Liver (tissue), 9 donors: ENCODE results near the gene CDCA5. TPM values are rescaled to one million over a fixed set of nuclear protein-coding genes. Genes with fewer than 3 reads are reported as not detected.

Experiments
- DNase-seq: peaks from one replicate; pipeline ENCODE4 v3.0.0-alpha.2; 2017; ENCODE audit warnings: low spot score
- H3K27ac ChIP-seq, 2 donors: one replicate each; pipeline ENCODE4 v1.7.0; 2013; ENCODE audit warnings: inconsistent platforms in 2 of 2, low read length in 2 of 2, control low read depth in 1 of 2, low read depth in 1 of 2, mild to moderate bottlenecking in 1 of 2
- H3K27me3 ChIP-seq, 4 donors: one replicate each; pipeline versions ENCODE4 v1.6.1 to v1.7.0; 2013; ENCODE audit warnings: low read length in 3 of 4, inconsistent platforms in 1 of 4, mild to moderate bottlenecking in 1 of 4, moderate library complexity in 1 of 4; ENCODE audit not compliant: control insufficient read depth in 4 of 4, insufficient read depth in 4 of 4
- H3K36me3 ChIP-seq, 4 donors: one replicate each; pipeline versions ENCODE4 v1.6.1 to v1.7.0; 2013; ENCODE audit warnings: low read length in 3 of 4, mild to moderate bottlenecking in 3 of 4, low read depth in 1 of 4, moderate library complexity in 1 of 4; ENCODE audit not compliant: control insufficient read depth in 4 of 4, insufficient read depth in 3 of 4
- H3K4me1 ChIP-seq, 4 donors: one replicate each; pipeline versions ENCODE4 v1.6.1 to v1.7.0; 2013; ENCODE audit warnings: low read length in 3 of 4, mild to moderate bottlenecking in 3 of 4, moderate library complexity in 1 of 4; ENCODE audit not compliant: control insufficient read depth in 4 of 4, insufficient read depth in 4 of 4
- H3K4me3 ChIP-seq, 3 donors: one replicate each; pipeline versions ENCODE4 v1.6.1 to v1.7.0; 2013; ENCODE audit warnings: low read length in 3 of 3, control low read depth in 1 of 3, low read depth in 1 of 3, mild to moderate bottlenecking in 1 of 3
- H3K9ac ChIP-seq, 2 donors: one replicate each; pipeline ENCODE4 v1.7.0; 2013; ENCODE audit warnings: low read length in 2 of 2, mild to moderate bottlenecking in 2 of 2, moderate library complexity in 2 of 2, control low read depth in 1 of 2, low read depth in 1 of 2
- H3K9me3 ChIP-seq, 4 donors: one replicate each; pipeline versions ENCODE4 v1.6.1 to v1.7.0; 2013; ENCODE audit warnings: low read length in 3 of 4; ENCODE audit not compliant: control insufficient read depth in 4 of 4
- EGR1 ChIP-seq, 2 donors: IDR thresholded peaks; 2 replicates each; pipeline ENCODE4 v1.6.1; 2016 to 2018; ENCODE audit warnings: antibody characterized with exemption in 2 of 2, low read depth in 2 of 2
- FOXA2 ChIP-seq: IDR thresholded peaks from 2 replicates; pipeline ENCODE4 v1.6.1; 2016; ENCODE audit warnings: antibody characterized with exemption
- GABPA ChIP-seq, 2 donors: IDR thresholded peaks in 1 of 2; conservative IDR thresholded peaks in 1 of 2; 2 replicates each; pipeline ENCODE4 v1.6.1; 2016; ENCODE audit warnings: antibody characterized with exemption in 2 of 2, mild to moderate bottlenecking in 1 of 2, moderate library complexity in 1 of 2
- HNF4A ChIP-seq, 2 donors: conservative IDR thresholded peaks; 2 replicates each; pipeline ENCODE4 v1.6.1; 2016; ENCODE audit warnings: antibody characterized with exemption in 2 of 2, mild to moderate bottlenecking in 2 of 2
- HNF4G ChIP-seq: IDR thresholded peaks from 2 replicates; pipeline ENCODE4 v1.6.1; 2016; ENCODE audit warnings: antibody characterized with exemption
- JUND ChIP-seq, 2 donors: IDR thresholded peaks; 2 replicates each; pipeline ENCODE4 v1.6.1; 2016; ENCODE audit warnings: antibody characterized with exemption in 2 of 2
- NR2F2 ChIP-seq: IDR thresholded peaks from 2 replicates; pipeline ENCODE4 v1.6.1; 2016; ENCODE audit warnings: antibody characterized with exemption
- RAD21 ChIP-seq, 2 donors: IDR thresholded peaks; 2 replicates each; pipeline ENCODE4 v1.6.1; 2016; ENCODE audit warnings: antibody characterized with exemption in 2 of 2, mild to moderate bottlenecking in 2 of 2
- REST ChIP-seq: IDR thresholded peaks from 2 replicates; pipeline ENCODE4 v1.6.1; 2016; ENCODE audit warnings: antibody characterized with exemption, mild to moderate bottlenecking
- RXRA ChIP-seq, 2 donors: IDR thresholded peaks; 2 replicates each; pipeline ENCODE4 v1.6.1; 2017 to 2018; ENCODE audit warnings: antibody characterized with exemption in 2 of 2, mild to moderate bottlenecking in 1 of 2
- SP1 ChIP-seq: IDR thresholded peaks from 2 replicates; pipeline ENCODE4 v1.6.1; 2018; ENCODE audit warnings: antibody characterized with exemption, mild to moderate bottlenecking
- TAF1 ChIP-seq: conservative IDR thresholded peaks from 2 replicates; pipeline ENCODE4 v1.6.1; 2016; ENCODE audit warnings: antibody characterized with exemption, mild to moderate bottlenecking
- YY1 ChIP-seq: IDR thresholded peaks from 2 replicates; pipeline ENCODE4 v1.6.1; 2016; ENCODE audit warnings: antibody characterized with exemption, mild to moderate bottlenecking
- WGBS: extraction: QIAGEN DNeasy Blood & Tissue Kit; methylation state at CpG from one replicate; pipeline ENCODE4 v1.1.7; 2013; 5-methylcytosine and 5-hydroxymethylcytosine counted together
- polyA plus RNA-seq, 2 donors: library from polyadenylated mRNA; stranded (reverse) in 1 of 2; unstranded in 1 of 2; fragments of 200-250 nt in 1 of 2; fragments of >200 nt in 1 of 2; fragmentation: Nextera tagmentation in 1 of 2; extraction: Ambion mirVana in 1 of 2; gene quantifications; one replicate each; pipeline versions ENCODE4 v1.2.1 to v1.2.3, GENCODE V29; 2013 to 2015
- total RNA-seq, 2 donors: library from RNA; depleted of rRNA; stranded (reverse); fragments of >200 nt; gene quantifications; one replicate each; pipeline ENCODE4 v1.2.3, GENCODE V29; 2014
- TF ChIP-seq, protein P1 (sequence below): fragments of 150-350 bp; IDR thresholded peaks from 2 replicates; pipeline ENCODE4 v1.5.1; 2017; ENCODE audit warnings: improper control_type of control experiment, low read depth, low read length; ENCODE audit not compliant: missing input control
- TF ChIP-seq, protein P2 (sequence below): IDR thresholded peaks from 2 replicates; pipeline ENCODE4 v1.6.1; 2016; ENCODE audit warnings: antibody characterized with exemption
- TF ChIP-seq, protein P3 (sequence below): IDR thresholded peaks from 2 replicates; pipeline ENCODE4 v1.6.1; 2016; ENCODE audit warnings: antibody characterized with exemption
- TF ChIP-seq, protein P4 (sequence below): IDR thresholded peaks from 2 replicates; pipeline ENCODE4 v1.6.1; 2016; ENCODE audit warnings: antibody characterized with exemption
- donor health status: healthy.
- donor health status: healthy.
- donor health status: healthy.
- donor health status: healthy.
- donor health status: healthy.

The CDCA5 gene
- total and polyA plus RNA-seq, 4 donors = 0.17 to 12.0 (median 1.7) TPM

GRCh38 chr11:65132238-65132987, 48.6 kb upstream of the CDCA5 start:
- Histone ChIP-seq H3K9ac (peak overlapping the region in 1 of 2 donors; percentile 13), H3K4me3 (no peak overlapping the region), H3K27me3 (no peaks in the 10 kb centered on the region), H3K27ac (peak overlapping the region in 1 of 2 donors; percentile 99), H3K36me3 (peaks cover 40 to 55% (median 44%) of the 10 kb centered on the region in 4 donors), H3K9me3 (no peaks in the 10 kb centered on the region), H3K4me1 (peaks cover 0 to 46% (median 30%) of the 10 kb centered on the region in 4 donors)
- DNase-seq = no peak
- 71% methylated on average over 10 of the region's 10 CpGs for WGBS
- TF ChIP-seq RXRA (IDR thresholded peaks at IDR 0.05) = no peak
- TF ChIP-seq, protein P1, sequence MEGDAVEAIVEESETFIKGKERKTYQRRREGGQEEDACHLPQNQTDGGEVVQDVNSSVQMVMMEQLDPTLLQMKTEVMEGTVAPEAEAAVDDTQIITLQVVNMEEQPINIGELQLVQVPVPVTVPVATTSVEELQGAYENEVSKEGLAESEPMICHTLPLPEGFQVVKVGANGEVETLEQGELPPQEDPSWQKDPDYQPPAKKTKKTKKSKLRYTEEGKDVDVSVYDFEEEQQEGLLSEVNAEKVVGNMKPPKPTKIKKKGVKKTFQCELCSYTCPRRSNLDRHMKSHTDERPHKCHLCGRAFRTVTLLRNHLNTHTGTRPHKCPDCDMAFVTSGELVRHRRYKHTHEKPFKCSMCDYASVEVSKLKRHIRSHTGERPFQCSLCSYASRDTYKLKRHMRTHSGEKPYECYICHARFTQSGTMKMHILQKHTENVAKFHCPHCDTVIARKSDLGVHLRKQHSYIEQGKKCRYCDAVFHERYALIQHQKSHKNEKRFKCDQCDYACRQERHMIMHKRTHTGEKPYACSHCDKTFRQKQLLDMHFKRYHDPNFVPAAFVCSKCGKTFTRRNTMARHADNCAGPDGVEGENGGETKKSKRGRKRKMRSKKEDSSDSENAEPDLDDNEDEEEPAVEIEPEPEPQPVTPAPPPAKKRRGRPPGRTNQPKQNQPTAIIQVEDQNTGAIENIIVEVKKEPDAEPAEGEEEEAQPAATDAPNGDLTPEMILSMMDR = no peak
- TF ChIP-seq TAF1 = no peak
- TF ChIP-seq GABPA (IDR thresholded peaks at IDR 0.05 in 1 of 2, conservative IDR thresholded peaks at IDR 0.05 in 1 of 2) = no peak
- no peak for TF ChIP-seq HNF4A (conservative IDR thresholded peaks at IDR 0.05)
- TF ChIP-seq, protein P2, sequence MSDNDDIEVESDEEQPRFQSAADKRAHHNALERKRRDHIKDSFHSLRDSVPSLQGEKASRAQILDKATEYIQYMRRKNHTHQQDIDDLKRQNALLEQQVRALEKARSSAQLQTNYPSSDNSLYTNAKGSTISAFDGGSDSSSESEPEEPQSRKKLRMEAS = no peak

DNA sequence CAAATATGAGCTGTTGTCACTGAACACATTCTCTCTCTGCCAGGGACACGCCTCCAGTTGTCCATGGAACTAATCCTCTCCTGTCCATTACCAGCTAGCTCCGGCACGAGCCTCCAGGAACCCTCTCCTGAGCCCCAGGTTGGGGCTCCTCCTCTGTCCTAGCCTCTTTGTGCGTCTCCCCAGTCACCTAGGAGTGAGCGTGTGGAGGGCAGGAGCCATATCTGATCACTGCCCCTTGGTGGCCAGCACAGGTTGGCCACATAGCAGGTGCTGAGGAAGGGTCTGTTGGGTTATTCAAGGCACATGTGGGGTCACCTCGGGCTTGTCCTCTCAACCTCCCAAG, 48.0 kb upstream of the CDCA5 start:
- H3K9ac ChIP-seq = no peak overlapping the region
- H3K27ac ChIP-seq = no peak overlapping the region
- WGBS = 76% methylated on average over 6 of the region's 6 CpGs
- TF ChIP-seq GABPA (IDR thresholded peaks at IDR 0.05 in 1 of 2, conservative IDR thresholded peaks at IDR 0.05 in 1 of 2) (no peak), EGR1 (IDR thresholded peaks at IDR 0.05; ENCODE audit: low read depth in 2 of 2) (no peak), REST (no peak), HNF4G (no peak), TAF1 (no peak), YY1 (no peak), RAD21 (IDR thresholded peaks at IDR 0.05) (no peak), SP1 (no peak), NR2F2 (no peak), JUND (IDR thresholded peaks at IDR 0.05) (no peak), FOXA2 (no peak)
- TF ChIP-seq, protein P3, sequence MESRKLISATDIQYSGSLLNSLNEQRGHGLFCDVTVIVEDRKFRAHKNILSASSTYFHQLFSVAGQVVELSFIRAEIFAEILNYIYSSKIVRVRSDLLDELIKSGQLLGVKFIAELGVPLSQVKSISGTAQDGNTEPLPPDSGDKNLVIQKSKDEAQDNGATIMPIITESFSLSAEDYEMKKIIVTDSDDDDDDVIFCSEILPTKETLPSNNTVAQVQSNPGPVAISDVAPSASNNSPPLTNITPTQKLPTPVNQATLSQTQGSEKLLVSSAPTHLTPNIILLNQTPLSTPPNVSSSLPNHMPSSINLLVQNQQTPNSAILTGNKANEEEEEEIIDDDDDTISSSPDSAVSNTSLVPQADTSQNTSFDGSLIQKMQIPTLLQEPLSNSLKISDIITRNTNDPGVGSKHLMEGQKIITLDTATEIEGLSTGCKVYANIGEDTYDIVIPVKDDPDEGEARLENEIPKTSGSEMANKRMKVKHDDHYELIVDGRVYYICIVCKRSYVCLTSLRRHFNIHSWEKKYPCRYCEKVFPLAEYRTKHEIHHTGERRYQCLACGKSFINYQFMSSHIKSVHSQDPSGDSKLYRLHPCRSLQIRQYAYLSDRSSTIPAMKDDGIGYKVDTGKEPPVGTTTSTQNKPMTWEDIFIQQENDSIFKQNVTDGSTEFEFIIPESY = no peak
- TF ChIP-seq, protein P2 = no peak
- TF ChIP-seq, protein P1 = no peak
- TF ChIP-seq, protein P4, sequence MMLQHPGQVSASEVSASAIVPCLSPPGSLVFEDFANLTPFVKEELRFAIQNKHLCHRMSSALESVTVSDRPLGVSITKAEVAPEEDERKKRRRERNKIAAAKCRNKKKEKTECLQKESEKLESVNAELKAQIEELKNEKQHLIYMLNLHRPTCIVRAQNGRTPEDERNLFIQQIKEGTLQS = no peak
- H3K4me1 ChIP-seq = peaks cover 0 to 46% (median 30%) of the 10 kb centered on the region in 4 donors
- peaks cover 41 to 60% (median 47%) of the 10 kb centered on the region in 4 donors for H3K36me3 ChIP-seq
- DNase-seq = no peak
- H3K27me3 ChIP-seq = no peaks in the 10 kb centered on the region
- no peak overlapping the region for H3K4me3 ChIP-seq
- no peaks in the 10 kb centered on the region for H3K9me3 ChIP-seq
